Measurements from ENCODE around the gene KDM2A.
"Not testable (repeated sequence)": the region's sequence is repeated elsewhere in the genome, so short reads cannot be mapped to it uniquely, and the experiment has no call there.

Gene KDM2A

GRCh38 chr11:67117672-67118180 lies 1.3 kb upstream of the KDM2A start:
- no peak for DNase-seq (ENCODE audit: low read depth in 2 of 2)

DNA sequence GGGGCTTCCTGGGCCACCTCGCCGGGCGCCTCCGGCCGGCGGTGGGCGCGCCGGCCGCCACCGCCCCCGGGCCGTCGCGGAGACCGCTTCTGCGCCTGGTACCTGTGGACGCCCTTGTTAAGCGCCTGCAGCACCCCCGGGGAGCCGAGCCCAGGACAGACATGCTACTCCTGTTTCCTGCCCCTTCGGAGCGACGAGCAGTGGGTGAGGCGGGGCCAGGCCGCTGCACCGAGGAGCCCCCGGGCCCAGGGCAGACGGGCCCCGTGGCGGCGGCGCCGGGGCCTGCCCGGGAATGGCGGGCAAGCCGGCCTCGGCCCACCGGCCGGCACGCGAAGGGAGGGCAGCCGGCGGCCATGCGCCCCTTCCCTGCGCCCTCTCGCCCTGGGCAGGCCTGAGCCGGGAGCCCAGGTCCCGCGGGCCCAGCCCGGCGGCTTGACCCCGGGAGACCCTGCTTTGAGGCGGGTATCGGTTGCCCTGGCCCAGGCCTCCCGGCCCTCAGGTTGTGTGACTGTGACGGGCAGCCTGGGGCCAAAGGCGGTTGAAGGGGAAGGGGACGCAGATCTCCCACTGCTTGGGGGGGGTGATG lies 789 bp upstream of the KDM2A start:
- no peak for DNase-seq (ENCODE audit: low read depth in 2 of 2)

DNA sequence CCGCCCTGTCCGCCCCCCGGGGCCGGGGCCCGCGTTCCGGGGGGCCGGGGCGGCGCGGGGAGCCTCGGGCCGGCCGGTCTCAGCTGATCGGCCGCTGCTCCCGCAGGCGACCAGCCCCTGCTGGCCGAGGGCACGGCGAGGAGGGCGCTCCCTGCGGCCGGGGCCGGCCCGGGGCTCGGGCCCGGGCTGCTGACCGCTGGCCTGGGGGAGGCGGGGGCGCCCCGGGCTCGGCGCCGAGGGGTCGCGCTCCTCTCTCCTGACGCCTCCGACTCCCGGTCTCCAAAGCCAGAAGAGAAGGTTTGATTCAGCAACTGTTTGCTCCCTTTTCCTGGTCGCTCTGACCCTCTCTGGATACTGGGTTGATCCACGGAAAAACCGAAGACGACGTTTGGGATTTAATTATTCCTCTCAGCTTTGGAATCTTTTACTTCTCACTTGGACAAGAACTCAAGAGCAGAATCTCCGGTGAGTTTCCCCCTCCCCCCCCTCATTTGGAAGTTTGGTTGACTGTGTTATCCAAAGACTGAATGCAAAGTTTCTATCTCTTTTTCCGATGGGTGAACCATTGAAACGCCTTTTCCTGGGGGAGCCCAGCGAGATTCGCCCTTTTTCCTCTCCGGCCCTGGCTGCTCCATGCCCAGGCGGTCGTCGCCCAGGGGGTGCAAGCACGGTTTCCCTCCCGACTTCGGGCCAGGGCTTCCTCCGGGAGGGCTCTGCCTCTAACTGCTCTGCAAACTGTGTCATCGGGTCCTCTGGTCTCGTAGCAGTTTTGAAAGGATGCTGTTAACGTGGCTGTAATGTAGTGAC lies 725 bp downstream of the KDM2A start:
- no peak for DNase-seq (ENCODE audit: low read depth in 2 of 2)

GRCh38 chr11:67120456-67120855 lies 1.4 kb downstream of the KDM2A start:
- DNase-seq (ENCODE audit: low read depth in 2 of 2): no peak

- DNase-seq (ENCODE audit: low read depth in 2 of 2): no peak
Measured at GRCh38 chr11:67120881-67121710, 2.0 kb downstream of the KDM2A start.

DNA sequence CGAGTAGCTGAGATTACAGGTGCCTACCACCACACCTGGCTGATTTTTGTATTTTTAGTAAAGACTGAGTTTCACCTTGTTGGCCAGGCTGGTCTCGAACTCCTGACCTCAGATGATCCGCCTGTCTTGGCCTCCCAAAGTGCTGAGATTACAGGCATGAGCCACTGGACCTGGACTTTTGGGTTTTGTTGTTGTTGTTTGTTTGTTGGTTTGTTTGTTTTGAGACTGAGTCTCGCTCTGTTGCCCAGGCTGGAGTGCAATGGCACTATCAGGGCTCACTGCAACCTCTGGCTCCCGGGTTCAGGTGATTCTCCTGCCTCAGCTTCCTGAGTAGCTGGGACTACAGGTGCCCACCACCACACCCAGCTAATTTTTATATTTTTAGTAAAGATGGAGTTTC lies 4.7 kb downstream of the KDM2A start:
- DNase-seq (ENCODE audit: low read depth in 2 of 2): not testable (repeated sequence)

DNA sequence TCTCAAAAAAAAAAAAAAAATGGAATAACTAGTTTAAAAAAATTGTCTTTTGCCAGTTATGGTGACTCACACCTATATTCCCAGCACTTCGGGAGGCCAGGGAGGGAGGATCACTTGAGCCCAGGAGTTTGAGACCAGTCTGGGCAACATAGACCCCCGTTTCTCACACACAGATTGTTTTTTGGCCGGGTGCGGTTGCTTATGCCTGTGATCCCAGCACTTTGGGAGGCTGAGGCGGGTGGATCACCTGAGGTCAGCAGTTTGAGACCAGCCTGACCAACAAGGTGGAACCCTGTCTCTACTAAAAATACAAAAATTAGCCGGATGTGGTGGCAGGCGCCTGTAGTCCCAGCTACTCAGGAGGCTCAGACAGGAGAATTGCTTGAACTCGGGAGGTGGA lies 7.2 kb downstream of the KDM2A start:
- not testable (repeated sequence) for DNase-seq (ENCODE audit: low read depth in 2 of 2)

GRCh38 chr11:67126986-67127385 lies 7.9 kb downstream of the KDM2A start:
- no peak for DNase-seq (ENCODE audit: low read depth in 2 of 2)

DNA sequence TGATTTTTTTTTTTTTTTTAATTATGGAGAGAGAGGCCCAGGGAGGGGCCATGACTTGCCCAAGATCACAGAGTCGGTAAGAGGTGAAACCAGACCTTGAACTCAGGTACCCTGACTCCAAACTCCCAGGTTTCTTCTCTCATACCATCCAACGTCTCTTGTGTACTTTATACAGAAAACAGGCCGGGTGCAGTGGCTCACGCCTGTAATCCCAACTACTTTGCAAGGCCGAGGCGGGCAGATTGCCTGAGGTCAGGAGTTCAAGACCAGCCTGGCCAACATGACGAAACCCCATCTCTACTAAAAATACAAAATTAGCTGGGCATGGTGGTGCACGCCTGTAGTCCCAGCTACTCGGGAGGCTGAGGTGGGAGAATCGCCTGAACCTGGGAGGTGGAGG lies 11.8 kb downstream of the KDM2A start:
- not testable (repeated sequence) for DNase-seq (ENCODE audit: low read depth in 2 of 2)

DNA sequence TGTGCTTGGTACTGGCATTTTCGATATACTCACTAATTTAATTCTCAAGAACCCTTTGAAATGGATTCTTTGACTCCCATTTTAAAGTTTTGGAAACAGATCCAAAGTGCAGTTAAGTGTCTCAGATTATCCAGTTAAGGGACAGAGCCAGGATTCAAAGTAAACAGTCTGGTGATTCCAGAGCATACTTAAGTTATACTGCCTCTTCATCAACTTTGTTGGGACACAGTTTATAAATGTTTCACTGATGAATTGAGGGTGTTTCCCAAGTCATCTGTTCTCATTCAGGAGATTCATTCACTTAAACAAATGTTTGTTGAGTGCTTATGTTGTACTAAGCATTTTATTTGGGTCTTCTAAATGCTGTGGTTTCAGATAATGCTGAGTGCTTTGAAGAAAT lies 17.1 kb downstream of the KDM2A start:
- DNase-seq (ENCODE audit: low read depth in 2 of 2): no peak

GRCh38 chr11:67138922-67139321 lies 19.9 kb downstream of the KDM2A start:
- DNase-seq (ENCODE audit: low read depth in 2 of 2): no peak

DNA sequence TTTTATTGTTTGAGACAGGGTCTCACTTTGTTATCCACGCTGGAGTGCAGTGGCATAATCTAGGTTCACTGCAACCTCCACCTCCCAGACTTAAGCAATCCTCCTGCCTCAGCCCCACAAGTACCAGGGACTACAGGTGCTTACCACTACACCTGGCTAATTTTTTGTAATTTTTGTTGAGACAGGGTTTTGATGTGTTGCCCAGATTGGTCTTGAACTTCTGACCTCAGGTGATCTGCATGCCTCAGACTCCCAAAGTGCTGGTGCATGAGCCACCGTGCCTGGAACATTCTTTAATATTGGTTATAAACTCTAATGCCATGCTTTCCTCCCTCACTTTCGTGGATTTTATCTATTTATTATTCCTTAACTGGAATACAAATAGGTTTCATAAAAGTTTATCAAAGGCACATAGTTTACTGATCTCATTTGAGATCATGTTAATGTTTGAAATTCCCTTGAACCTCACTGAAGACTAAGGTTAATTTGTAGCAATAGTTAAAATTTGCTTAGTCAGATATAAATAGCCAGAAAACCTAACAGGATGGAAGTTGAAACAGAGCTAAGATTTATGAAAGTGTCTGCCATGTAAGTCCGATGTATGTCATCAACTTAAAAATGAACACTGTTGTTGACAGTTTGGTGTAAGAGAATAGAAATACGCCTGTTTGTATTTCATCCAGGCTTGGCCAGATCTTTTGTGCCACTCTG lies 27.6 kb downstream of the KDM2A start:
- no peak for DNase-seq (ENCODE audit: low read depth in 2 of 2)

- DNase-seq (ENCODE audit: low read depth in 2 of 2): no peak
Measured at GRCh38 chr11:67153971-67154370, 34.9 kb downstream of the KDM2A start.

DNA sequence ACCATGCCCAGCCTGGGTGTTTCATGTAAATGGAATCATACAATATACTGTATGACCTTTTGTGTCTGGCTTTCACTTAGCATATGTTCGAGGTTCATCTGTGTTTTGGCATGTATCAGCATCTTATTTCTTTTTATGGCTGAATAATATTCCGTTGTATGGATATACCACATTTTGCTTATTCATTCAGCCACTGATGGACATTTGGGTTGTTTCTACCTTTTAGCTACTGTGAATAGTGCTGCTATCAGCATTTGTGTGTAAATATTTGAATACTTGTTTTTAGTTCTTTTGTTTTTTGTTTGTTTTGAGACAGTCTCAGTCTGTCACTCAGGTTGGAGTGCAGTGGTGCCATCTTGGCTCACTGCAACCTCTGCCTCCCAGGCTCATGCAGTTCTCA lies 35.7 kb downstream of the KDM2A start:
- no peak for DNase-seq (ENCODE audit: low read depth in 2 of 2)

GRCh38 chr11:67157691-67158090 lies 38.6 kb downstream of the KDM2A start:
- no peak for DNase-seq (ENCODE audit: low read depth in 2 of 2)

DNA sequence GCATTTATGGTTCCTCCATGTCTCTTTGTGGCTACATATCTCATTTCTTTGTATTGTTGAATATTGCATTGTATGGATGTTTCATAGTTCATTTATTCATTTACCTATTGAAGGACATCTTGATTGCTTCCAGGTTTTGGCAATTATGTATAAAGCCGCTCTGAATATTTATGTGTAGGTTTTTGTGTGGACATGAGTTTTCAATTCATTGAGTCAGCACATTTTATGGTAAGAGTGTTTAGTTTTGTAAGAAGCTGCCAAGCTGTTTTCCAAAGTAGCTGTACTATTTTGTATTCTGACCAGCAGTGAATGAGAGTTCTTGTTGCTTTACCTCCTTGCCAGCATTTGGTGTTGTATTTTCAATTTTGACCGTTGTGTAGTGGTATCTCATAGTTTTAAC lies 39.2 kb downstream of the KDM2A start:
- peak; percentile 57 to 66 for DNase-seq (ENCODE audit: low read depth in 2 of 2)

GRCh38 chr11:67160045-67160444 lies 41.0 kb downstream of the KDM2A start:
- DNase-seq (ENCODE audit: low read depth in 2 of 2): no peak

DNA sequence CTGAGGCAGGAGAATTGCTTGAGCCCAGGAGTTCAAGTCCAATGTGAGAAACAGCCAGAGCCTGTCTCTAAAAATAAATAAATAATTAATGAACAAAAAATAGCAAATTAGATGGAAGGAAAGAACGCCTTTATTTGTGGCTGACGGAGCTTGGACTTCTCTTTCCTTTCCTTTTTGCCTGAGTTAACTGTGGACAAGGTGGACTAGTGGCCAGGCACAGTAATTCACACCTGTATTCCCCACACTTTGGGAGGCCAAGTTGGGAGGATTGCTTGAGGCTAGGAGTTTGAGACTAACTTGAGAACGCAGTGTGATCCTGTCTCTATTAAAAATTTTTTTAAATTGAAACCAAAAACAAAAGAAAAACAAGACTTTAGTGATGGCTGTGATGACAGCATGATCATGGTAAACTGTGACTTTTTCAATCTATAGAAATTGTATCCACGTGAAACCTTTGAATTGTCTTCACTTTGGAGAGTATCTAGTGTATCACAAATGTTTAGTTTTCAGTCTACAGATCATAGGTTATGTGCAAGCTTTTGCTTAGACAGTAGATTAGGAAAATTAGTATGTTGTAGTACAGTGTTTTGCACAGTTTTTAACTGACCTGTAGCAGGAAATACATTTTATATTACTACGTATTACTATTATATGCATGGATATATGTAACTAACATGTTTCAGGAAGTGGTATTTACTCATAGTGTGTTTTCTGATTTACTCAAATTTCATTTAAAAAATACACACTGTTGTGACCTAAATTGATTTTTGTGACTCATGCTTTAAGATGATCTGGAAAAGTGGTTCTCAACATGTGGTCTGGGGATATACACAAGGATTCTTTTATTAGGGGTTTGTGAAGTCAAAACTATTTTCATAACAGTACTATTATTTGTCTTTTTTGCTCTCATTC lies 42.1 kb downstream of the KDM2A start:
- no peak for DNase-seq (ENCODE audit: low read depth in 2 of 2)

GRCh38 chr11:67163006-67163405 lies 43.9 kb downstream of the KDM2A start:
- DNase-seq (ENCODE audit: low read depth in 2 of 2): no peak

- DNase-seq (ENCODE audit: low read depth in 2 of 2): no peak
Measured at GRCh38 chr11:67165623-67166022, 46.6 kb downstream of the KDM2A start.

- no peak for DNase-seq (ENCODE audit: low read depth in 2 of 2)
Measured at GRCh38 chr11:67167091-67167490, 48.0 kb downstream of the KDM2A start.
